Medulla oblongata (tissue), 1 donor: Measurements from ENCODE around the gene ALG9.
A peak's percentile ranks its signal among the peaks of the same experiment; 100 is the strongest.

Experiments
- DNase-seq: peaks from one replicate; pipeline ENCODE4 v3.0.0-alpha.2; 2015; ENCODE audit errors: extremely low spot score

Gene ALG9

GRCh38 chr11:111835665-111836064 is 35.7 kb downstream of the ALG9 start:
- no peak for DNase-seq

GRCh38 chr11:111834432-111835163 is 36.8 kb downstream of the ALG9 start:
- no peak for DNase-seq

GRCh38 chr11:111833524-111833923 is 37.9 kb downstream of the ALG9 start:
- DNase-seq: peak; percentile 21

- no peak for DNase-seq
Measured at GRCh38 chr11:111829185-111829968, 42.0 kb downstream of the ALG9 start.

- no peak for DNase-seq
Measured at GRCh38 chr11:111826322-111826950, 44.9 kb downstream of the ALG9 start.

GRCh38 chr11:111823629-111824028 is 47.8 kb downstream of the ALG9 start:
- DNase-seq: no peak

- DNase-seq: no peak
Measured at GRCh38 chr11:111823131-111823530, 48.2 kb downstream of the ALG9 start.

- no peak for DNase-seq
Measured at GRCh38 chr11:111819829-111820237, 51.5 kb downstream of the ALG9 start.

- DNase-seq: no peak
Measured at GRCh38 chr11:111819161-111819828, 52.1 kb downstream of the ALG9 start.

GRCh38 chr11:111815489-111815888 is 55.9 kb downstream of the ALG9 start:
- DNase-seq: no peak

GRCh38 chr11:111814557-111815320 is 56.6 kb downstream of the ALG9 start:
- DNase-seq: no peak

- DNase-seq: no peak
Measured at GRCh38 chr11:111814106-111814505, 57.3 kb downstream of the ALG9 start.

GRCh38 chr11:111812211-111812610 is 59.2 kb downstream of the ALG9 start:
- no peak for DNase-seq

- no peak for DNase-seq
Measured at GRCh38 chr11:111811445-111811844, 59.9 kb downstream of the ALG9 start.

- DNase-seq: no peak
Measured at GRCh38 chr11:111808834-111809233, 62.5 kb downstream of the ALG9 start.

GRCh38 chr11:111808063-111808588 is 63.3 kb downstream of the ALG9 start:
- DNase-seq: no peak

GRCh38 chr11:111807076-111807475 is 64.3 kb downstream of the ALG9 start:
- no peak for DNase-seq

- DNase-seq: no peak
Measured at GRCh38 chr11:111801135-111801534, 70.2 kb downstream of the ALG9 start.

GRCh38 chr11:111798279-111798678 is 73.1 kb downstream of the ALG9 start:
- no peak for DNase-seq

- DNase-seq: no peak
Measured at GRCh38 chr11:111797145-111797581, 74.2 kb downstream of the ALG9 start.

GRCh38 chr11:111796696-111797095 is 74.7 kb downstream of the ALG9 start:
- no peak for DNase-seq
